Umbilical cord (tissue), 2 donors: ENCODE data around the gene RFLNA. TPM values are rescaled to one million over a fixed set of nuclear protein-coding genes. Genes with fewer than 3 reads are reported as not detected.
A peak's percentile ranks its signal among the peaks of the same experiment; 100 is the strongest.
"Not testable (repeated sequence)": the region's sequence is repeated elsewhere in the genome, so short reads cannot be mapped to it uniquely, and the experiment has no call there.

Experiments used
- DNase-seq: peaks from one replicate; pipeline ENCODE4 v3.0.0-alpha.2; 2015; ENCODE audit warnings: low spot score
- total RNA-seq: library from RNA; depleted of rRNA; stranded (reverse); fragments of >200 nt; gene quantifications from one replicate; pipeline ENCODE4 v1.2.3, GENCODE V29; 2014; ENCODE audit warnings: low replicate concordance; ENCODE audit not compliant: insufficient read depth

RFLNA gene
- total RNA-seq, 1 donor from 2014 or later, result 7.2 TPM

DNA sequence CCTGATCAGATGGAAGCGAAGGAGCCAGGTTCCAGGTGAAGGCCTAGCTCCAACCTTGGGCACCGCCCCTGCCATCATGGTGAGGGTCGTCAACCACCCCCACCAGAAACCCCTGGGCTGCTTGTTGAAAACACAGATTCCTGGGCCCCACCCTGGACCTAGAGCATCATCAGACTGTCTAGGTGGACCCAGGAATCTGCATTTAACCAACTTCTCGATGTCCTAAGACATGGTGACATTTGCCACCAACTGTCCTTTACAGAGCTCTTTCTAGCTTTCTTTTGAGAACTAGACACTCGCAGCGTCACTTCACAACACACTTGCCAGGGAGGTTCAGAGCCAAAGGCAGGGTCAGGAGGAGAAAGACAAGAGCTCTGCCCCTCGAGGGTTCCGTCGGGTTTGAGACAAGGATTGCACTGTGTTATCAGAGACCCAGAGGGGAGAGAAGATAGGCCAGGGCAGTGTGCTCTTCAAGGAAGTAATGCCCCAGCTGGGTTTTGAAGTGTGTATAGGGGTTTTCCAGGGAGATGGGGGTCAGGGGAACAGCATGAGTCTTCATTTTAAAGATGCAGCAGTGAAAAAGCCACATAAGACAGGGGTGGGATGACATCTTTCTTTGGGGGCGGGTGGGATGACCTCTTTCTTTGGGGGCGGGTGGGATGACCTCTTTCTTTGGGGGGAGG, 24.6 kb downstream of the RFLNA start:
- no peak for DNase-seq

DNA sequence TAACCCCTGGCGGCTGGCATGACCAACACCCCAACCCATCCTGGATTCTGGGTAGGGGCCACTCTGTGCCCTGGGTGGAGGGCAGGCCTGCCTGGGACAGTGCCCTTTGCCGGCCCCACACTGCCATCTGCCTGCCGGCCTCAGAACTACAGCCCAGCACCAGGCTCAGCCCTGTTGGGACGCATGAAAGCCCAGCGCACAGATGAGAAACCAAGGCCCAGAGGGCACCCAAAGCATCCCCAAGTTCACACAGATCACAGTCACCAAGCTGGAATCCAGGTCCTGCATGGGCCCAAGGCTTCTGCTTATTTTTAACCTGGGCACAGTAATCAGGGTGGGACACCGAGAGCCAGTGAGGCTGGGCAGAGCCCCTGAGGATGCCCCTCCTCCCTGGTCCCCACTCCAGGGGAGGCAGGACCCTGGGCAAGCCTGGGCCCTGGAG, 26.2 kb downstream of the RFLNA start:
- DNase-seq, result peak; percentile 57

DNA sequence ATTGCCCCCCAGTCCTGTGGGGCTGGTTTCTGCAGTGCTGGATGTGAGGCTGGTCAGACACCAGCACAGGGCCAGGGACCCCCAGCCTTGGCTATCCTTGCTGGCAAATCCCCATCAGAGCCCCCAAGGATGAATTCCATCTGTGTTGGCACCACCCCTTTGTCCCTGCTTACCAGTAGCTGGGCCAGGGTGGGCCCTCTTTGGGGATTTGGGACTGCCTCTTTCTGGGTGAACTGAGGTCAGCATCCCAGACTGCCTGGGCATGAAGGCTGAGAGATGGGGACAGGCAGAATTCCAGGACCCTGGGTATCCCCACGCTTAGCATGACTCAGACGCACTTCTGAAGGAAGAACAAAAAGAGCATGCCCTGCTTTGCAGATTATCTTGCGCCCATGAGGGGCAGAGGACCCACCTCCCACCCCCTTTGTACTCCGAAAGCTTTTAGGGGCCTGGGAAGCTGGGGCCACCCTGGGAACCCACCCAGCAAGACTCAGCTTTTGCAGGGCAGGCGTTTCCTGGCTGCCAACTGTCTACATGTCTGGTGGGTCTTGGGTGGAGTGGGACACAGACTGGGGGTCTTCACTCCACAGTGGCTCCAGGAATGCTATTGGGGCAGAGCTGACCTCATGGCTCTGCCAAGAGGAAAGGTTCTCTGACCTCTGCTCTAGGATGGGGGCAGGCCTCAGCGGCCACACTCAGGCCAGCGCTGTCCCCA, 26.8 kb downstream of the RFLNA start:
- DNase-seq, result peak; percentile 25

DNA sequence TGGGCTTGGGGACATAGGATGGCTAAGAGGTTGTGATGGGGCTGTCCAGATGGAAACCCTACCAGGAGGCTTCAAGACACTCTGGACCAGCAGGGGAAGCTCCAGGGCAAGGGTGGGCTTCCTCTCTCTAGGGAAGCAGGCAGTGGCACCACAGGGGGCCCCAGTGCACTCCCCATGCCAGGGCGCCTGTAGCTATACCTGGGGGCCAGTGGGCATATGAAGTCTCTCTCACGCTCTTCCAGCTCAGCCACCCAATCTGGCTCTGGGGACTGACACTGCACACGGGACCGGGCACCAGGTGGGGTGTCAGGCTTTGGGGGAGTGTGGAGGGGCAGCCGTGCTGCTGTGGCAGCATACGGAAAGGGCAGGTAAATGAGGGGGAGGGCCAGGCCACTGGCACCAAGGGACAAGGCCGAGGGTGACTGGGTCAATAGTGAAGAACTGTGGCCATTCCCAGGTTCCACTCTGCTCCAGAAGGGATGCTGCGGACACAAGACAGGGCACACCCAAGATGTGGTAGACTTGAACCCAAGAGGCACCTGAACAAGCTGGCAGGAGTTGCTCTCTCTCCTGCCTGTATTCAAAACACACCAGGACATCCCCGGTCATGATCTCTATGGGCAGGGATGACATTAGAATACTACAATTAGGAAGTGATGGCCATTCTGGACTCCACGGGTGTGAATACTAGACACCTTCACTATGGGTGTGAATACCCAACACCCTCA, 27.5 kb downstream of the RFLNA start:
- DNase-seq, result no peak

DNA sequence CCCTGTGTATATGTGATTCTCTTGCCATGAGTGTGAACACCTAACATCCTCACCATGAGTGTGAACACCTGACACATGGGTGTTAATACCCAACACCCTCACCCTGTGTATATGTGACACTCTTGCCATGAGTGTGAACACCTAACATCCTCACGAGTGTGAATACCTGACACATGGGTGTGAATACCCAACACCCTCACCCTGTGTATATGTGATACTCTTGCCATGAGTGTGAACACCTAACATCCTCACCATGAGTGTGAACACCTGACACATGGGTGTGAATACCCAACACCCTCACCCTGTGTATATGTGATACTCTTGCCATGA, 28.1 kb downstream of the RFLNA start:
- DNase-seq, result not testable (repeated sequence)

DNA sequence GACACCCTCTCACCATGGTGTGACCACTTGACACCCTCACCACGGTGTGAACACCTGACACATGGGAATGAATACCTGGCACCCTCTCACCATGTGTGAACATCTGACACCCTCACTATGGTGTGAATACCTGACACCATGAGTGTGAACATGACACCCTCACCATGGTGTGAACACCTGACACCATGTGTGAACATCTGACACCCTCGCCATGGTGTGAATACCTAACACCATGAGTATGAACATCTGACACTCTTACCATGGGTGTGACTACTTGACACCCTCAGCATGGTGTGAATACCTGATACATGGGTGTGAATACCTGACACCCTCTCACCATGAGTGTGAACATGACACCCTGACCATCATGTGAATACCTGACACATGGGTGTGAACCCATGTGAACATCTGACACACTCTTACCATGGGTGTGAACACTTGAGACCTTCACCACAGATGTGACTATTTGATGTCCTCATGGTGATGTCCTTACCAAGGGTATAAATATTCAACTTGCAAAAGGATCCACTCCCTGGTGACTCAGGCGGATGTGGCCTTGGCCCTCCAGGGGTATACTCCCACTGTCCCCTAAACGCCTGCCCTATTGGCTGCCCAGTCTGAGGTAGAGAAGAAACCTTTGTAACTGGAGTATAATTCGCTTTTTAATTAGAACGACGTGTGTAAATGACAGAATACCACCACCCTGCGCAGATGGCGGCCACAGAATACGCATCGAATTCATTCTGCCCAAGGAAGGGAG, 29.1 kb downstream of the RFLNA start:
- DNase-seq, result no peak

DNA sequence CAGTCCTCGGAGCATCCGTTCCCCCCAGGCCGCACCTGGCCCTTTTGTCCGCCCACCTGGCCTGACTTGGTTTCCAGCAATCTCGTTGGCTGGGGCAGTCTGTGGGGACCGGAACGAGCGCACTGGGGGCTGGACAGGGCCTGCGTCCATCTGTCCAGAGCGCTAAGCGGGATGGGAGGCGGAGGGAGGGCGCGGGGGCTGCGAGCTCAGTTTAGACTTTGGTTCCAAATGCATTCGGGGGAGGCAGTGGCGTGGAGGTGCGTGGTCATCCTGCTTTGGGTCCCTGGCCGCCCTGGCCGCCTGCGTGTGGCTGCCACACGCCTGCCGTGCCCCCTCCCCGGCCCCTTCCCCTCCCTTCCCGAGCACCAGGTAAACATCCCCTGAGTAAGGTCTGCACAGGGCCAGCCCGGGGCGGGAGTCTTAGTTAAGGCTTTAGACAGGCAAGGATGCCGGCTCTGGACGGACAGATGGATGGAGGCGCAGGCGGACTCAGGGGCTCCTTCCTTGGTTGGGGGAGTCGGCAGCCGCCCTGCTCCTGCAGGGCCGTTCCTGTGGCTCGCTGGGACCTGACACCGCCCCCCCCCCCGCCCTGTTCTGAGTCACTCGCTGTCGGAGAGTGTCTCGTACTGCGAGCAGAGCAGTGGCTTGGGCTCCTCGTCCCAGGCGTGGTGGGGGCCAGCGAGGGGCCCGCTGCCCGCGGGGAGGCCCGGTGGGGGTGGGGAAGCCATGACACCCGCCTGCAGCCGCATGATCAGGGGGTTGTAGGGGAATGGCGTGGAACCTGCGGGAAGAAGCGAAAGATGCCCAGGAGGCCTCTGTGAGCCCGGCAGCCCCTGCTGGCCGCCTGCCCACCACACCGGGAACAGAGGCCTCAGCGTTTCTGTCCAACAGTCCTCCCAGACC, 30.2 kb downstream of the RFLNA start:
- DNase-seq, result no peak

DNA sequence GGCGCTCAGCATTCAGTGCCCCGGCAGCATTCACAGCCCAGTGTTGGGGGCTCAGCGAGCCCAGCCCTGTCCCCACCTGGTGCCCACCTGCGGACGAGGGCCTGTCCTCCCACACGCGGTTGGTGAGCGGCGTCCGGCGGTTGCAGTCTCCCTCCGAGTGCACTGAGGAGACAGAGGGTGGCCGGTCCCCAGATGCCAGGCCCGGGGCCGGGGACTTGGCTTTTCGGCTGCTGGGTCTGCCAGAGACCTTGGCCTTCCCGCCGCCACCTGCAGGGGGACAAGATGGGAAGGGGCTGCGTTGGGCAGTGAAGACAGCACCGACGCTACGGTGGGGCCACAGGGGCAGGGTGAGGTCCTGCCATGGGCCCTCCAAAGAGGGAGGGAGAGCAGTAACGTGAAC, 31.2 kb downstream of the RFLNA start:
- no peak for DNase-seq

DNA sequence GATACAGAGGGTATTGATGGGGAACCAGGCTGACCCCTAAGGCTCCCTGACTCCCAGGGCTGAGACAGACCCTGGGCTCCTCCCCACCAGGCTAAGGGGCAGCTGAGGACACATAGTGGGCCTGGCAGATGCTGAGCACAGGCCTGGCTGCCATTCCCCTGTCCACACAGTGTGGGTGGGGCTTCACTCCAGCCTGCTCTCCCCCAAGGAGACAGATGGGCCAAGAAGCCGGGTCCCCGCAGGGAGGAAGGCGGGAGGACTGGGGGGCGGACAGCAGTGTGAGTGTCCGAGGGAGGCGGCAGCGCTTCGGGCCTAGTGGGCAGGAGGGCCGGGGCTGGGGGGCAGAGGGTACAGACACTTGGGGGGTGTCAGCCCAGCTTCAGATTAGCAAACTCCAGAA, 32.0 kb downstream of the RFLNA start:
- DNase-seq, result no peak

DNA sequence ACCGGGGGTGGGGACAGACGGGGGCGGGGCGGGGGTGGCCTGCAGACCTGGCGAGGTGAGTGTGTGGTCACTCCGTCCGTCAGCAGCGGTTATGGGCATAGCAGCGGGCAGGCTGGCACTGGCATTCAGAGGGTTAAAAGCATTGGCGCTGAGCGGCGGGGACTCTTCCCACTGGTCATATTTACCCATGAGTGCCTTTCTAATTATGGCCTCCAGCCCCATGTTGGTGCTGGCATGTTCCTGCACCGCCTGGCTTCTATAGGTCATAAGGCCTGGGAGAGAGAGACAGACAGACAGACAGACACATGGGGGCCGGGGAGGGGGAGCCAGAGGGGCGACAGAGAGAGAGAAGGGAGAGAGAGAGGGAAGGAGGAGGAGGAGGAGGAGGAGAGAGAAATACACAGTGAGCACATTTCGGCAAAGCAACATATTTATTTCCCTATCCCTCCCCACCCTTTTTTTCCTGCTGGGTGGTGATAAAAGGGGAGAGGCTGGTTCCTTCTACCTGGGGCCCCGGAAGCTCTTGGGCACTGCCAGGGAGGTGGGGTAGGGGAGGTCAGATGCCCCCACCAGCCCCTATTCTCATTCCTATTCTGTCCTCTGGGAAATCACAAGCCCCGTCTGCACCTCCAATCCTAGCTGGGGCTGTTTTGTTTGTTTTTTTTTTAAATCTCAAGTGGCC, 32.6 kb downstream of the RFLNA start:
- peak; percentile 12 for DNase-seq

DNA sequence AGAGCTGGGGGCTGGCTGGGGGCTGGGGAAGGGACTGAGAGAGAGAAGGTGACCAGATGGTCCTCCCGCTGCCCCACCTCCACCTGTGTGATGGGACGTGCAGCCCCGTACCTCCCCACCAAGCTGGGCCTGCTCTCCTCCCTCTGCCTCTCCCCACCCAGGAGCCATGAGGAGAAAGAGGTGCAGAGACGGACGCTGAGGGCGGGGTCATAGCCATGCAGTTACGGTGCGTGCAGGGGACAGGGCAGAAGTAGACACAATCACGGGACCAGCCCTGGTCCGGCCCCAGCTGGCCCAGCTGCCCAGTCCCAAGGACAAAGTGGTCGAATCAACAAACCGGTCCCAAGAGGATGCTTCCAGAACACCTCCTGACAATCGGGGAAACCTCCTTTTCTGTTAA, 33.2 kb downstream of the RFLNA start:
- no peak for DNase-seq

DNA sequence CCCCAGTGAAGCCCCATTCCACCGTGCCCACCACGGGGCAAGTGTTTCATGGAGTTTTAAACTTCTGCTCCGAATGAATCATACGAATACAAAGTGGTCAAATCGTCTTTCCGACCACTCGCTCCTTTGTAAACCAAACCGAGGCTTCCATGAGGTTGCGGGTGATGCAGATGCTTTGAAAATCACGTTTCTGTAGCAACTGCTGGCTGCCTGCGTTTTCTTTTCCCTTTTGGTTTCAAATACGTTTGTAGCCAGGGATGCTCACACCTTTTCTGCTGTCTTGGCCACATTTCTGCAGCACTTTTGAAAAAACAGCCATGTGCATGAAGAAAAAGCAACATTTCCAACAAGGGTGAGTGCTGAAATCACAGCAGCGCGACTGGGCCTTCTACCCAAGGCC, 33.7 kb downstream of the RFLNA start:
- DNase-seq, result no peak

DNA sequence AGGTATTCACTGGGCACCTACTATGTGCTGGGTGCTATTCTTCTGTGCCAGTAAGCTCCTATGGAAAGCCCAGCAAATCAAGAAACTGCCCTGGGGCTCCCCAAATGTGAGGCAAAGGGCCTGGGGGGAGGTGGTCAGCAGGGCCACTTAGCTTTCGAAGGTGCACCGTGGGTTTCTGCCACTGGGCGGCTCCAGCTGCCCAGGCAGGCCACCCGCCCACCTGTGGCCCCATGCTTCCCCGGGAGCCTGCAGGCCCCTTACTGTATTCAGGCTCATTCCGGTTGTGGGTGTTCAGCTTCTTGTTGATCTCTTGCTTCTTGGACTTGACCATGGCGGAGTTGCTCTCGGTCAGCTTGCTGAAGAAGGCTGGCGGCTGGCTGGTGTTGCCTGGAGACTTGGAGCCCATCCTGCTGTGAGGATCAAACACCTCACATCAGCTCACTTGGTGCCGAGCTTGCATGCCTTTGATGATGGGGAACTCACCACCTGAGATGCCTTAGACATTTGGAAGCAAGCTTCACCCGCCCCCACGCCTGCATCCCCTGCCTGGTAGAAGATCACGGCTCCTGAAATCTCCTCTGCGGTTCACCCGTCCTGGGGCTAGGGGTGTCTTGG, 37.3 kb downstream of the RFLNA start:
- DNase-seq, result no peak

DNA sequence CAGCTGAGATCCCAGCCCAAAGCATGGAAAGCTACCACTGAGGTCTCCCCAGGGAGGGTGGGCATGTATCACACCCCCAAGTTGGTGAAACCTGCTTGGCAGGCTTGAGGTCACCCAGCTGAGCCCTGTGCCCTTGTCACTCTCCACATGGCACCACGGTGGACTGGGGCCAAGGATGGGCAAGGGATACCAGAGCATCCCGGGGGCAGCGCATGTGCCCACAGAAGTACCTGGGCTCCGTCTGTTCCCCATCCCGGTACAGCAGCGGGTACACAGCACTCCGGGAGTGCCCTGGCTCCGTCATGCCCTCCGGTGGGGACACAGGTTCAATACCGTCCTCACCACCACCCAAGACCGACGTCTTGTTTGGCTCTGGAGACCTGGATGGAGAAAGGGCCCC, 38.0 kb downstream of the RFLNA start:
- DNase-seq, result no peak

DNA sequence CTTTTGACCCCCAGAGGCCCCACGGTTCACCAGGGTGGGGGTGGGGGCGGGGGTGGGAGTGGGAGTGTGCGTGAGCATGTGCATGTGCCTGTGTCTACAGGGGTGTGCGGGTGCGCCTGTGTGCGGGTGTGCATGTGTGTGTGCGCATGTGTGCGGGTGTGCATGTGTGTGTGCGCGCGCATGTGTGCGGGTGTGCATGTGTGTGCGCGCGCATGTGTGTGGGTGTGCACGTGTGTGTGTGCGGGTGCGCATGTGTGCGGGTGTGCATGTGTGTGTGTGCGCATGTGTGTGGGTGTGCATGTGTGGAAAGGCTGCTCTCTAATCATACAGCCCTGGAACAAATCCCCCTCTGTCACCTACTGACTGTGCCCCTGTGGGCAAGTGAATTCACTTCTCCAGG, 38.8 kb downstream of the RFLNA start:
- no peak for DNase-seq

DNA sequence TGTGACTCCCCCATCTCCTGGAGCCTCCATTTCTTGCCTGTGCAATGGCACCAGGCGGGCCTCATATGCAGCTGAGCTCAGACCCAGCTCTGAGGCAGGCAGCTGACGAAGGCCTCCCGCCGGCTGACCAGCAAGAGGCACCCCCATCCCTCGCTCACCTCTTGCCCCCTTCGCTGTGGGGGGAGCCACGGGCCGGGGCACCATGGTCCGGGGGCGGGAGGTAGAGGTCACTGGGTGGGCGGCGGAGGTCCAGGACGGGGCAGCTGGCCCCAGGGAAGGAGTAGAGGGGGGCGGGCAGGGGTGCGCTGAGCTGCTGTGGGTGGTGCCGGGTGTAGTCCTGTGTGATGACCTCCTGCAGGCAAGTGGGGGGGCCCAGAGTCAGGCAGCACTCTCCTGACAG, 39.4 kb downstream of the RFLNA start:
- DNase-seq, result no peak

DNA sequence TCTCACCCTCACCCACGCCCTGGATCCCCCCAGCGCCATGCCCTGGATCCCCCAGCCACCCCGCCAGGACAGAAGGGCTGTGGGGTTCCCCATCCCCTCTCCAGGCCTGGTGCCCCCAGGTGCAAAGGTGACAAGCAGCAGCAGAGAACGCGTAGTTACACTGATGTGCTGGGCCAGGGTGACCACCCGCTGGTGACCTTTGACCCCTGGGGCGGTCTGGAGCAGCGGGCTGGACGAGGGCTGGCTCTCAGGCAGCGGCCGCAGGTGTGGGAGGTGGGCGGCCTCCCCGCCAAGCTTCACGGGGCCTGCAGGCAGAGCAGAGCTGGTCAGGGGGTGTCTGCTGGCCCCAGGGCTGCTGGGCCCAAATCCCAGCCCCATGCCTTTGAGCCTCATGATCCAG, 40.1 kb downstream of the RFLNA start:
- DNase-seq, result no peak

DNA sequence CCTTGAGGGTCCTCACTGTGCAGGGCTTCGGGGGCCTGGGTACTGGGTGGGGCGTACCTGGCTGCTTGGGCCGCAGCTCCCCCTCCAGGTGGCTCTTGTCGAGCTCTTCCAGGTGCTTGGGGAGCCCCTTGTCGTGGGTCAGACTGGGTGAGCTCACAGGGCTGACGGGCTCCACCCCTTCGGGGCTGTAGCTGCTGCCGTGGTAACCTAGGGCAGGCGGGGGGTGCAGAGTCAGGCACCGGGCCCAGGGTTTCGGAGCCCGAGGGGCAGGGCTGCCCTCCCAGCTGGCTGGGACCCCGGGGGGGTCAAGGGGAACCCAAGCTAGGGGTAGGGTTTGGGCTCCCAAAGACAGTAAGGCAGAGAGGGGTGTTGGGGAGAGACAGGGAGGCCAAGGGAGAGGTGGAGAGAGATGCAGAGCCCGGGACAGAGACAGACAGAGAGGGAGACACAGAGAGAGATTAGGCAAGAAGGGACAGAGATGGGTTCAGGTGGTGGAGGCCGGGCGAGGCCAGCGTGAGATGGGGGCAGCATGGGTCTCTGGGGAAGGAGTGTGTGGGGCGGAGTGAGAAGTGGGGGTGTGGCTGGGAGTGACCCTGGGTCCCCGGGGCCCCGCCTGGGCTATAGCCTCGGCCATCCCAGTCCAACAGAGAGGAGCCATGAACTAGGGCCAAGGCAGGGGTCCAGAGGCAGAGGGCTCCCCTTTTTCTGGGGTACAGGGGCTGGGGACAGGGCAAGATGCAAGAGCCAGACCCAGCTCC, 40.7 kb downstream of the RFLNA start:
- no peak for DNase-seq

DNA sequence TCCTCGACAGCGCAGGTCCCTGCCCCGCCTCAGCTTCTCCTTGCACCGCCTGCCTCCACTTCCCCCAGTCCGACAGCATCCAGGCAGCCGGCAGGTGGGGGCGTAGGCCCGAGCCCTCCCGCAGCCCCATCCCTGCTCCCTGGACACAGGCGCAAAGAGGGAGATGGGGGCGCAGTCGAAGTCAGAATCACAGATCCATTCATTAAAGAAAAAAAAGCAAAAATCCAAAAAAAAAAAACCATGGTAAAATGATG, 41.2 kb downstream of the RFLNA start:
- DNase-seq, result no peak
